ENCODE measurements around the gene HEMK1. TPM values are rescaled to one million over a fixed set of nuclear protein-coding genes. Genes with fewer than 3 reads are reported as not detected.

HEMK1 gene
- total RNA-seq, 1 experiment from 2014 or later: 20.9 TPM

GRCh38 chr3:50605901-50606326 lies 36.6 kb downstream of the HEMK1 start:
- no peak overlapping the region for H3K27ac Mint-ChIP-seq

GRCh38 chr3:50606596-50606995 lies 37.3 kb downstream of the HEMK1 start:
- Mint-ChIP-seq H3K27me3 (ENCODE audit: low read depth) (peaks cover 20% of the 10 kb centered on the region), H3K4me3 (no peak overlapping the region), H3K9me3 (no peaks in the 10 kb centered on the region), H3K36me3 (no peaks in the 10 kb centered on the region), H3K4me1 (peaks cover 6% of the 10 kb centered on the region; the same call in 1 of the 2 replicates), H3K27ac (no peak overlapping the region)
- TF ChIP-seq SMAD4 (CRISPR knock-in tag; IDR thresholded peaks at IDR 0.05): no peak
- no peak for TF ChIP-seq ZNF671 (CRISPR knock-in tag; IDR thresholded peaks at IDR 0.05)
- ATAC-seq (no peak), DNase-seq (ENCODE audit: low spot score) (no peak)
- ChIA-PET POLR2A (no interaction called here), CTCF (interaction anchor here (1.3 kb wide), 1 partner anchor 46 kb away, joined by 3 read pairs; no protein-coding TSS in a partner anchor)

More at GRCh38 chr3:50605901-50606326, 36.6 kb downstream of the HEMK1 start:
- Mint-ChIP-seq H3K27me3 (ENCODE audit: low read depth) (peaks cover 15% of the 10 kb centered on the region), H3K9me3 (no peaks in the 10 kb centered on the region), H3K36me3 (no peaks in the 10 kb centered on the region), H3K4me3 (no peak overlapping the region), H3K4me1 (peaks cover 5% of the 10 kb centered on the region; the same call in 1 of the 2 replicates)
- TF ChIP-seq ZNF512 (CRISPR knock-in tag; IDR thresholded peaks at IDR 0.05; ENCODE audit: borderline replicate concordance) (no peak), E2F1 (CRISPR knock-in tag; IDR thresholded peaks at IDR 0.05) (no peak)
- DNase-seq (ENCODE audit: low spot score) (no peak), ATAC-seq (no peak)
- CTCF ChIA-PET: interaction anchor here (1.3 kb wide), 1 partner anchor 47 kb away, joined by 3 read pairs; no protein-coding TSS in a partner anchor
- POLR2A ChIA-PET: no interaction called here

- Mint-ChIP-seq H3K27me3 (ENCODE audit: low read depth) (peaks cover 26% of the 10 kb centered on the region), H3K4me1 (peaks cover 11% of the 10 kb centered on the region), H3K4me3 (no peak overlapping the region), H3K27ac (no peak overlapping the region), H3K36me3 (no peaks in the 10 kb centered on the region), H3K9me3 (no peaks in the 10 kb centered on the region)
- DNase-seq (ENCODE audit: low spot score) (no peak), ATAC-seq (no peak)
- ChIA-PET POLR2A (no interaction called here), CTCF (interaction anchor here (0.8 to 1.4 kb wide), 2 partner anchors 38 to 45 kb away, joined by 3 read pairs; partner anchors contain the start of gene HEMK1)
- no peak for TF ChIP-seq ZNF532 (CRISPR knock-in tag; IDR thresholded peaks at IDR 0.05; ENCODE audit: borderline replicate concordance)
- TF ChIP-seq ZNF425 (CRISPR knock-in tag; conservative IDR thresholded peaks at IDR 0.05): no peak
- no peak for TF ChIP-seq RORB (CRISPR knock-in tag; IDR thresholded peaks at IDR 0.05)
- no peak for TF ChIP-seq ZSCAN18 (CRISPR knock-in tag; IDR thresholded peaks at IDR 0.05)
- TF ChIP-seq AR (CRISPR knock-in tag; IDR thresholded peaks at IDR 0.05): no peak
- TF ChIP-seq FOXP4 (CRISPR knock-in tag; IDR thresholded peaks at IDR 0.05): no peak
- TF ChIP-seq GABPB1 (CRISPR knock-in tag; IDR thresholded peaks at IDR 0.05): no peak
- TF ChIP-seq CREM (CRISPR knock-in tag; IDR thresholded peaks at IDR 0.05): no peak
- TF ChIP-seq ZNF219 (CRISPR knock-in tag; IDR thresholded peaks at IDR 0.05; ENCODE audit: borderline replicate concordance): no peak
Observed at GRCh38 chr3:50607271-50608091, 38.2 kb downstream of the HEMK1 start.
